Caco-2 (cell line): ENCODE measurements around the gene GOLGA6B. TPM values are rescaled to one million over a fixed set of nuclear protein-coding genes. Genes with fewer than 3 reads are reported as not detected.

Experiments used
- BruUV-seq: library from RNA; stranded (reverse); fragments of 400-500 nt; replicated peaks from 2 replicates; lab custom pipeline; 2021; lab: Mats Ljungman, UMichigan
- CTCF ChIA-PET: fragments of 300-600 bp; sonication (Branson Sonifier 250); formaldehyde crosslinking; loops from one replicate; lab custom pipeline; 2022; ENCODE audit warnings: antibody characterized with exemption; lab: Charles Lee
- POLR2A ChIA-PET: fragments of 300-600 bp; sonication (Branson Sonifier 250); formaldehyde crosslinking; loops from one replicate; lab custom pipeline; 2022; ENCODE audit warnings: antibody characterized with exemption; lab: Charles Lee
- DNase-seq, 2 experiments: peaks; one replicate each; pipeline versions ENCODE4 v3.0.0 to v3.0.0-alpha.2; 2020 to 2022
- H3K27me3 ChIP-seq: replicated peaks from 2 replicates; pipeline ENCODE4 v1.6.0; 2011; ENCODE audit warnings: low read length; ENCODE audit not compliant: control insufficient read depth, insufficient read depth
- H3K36me3 ChIP-seq: 2 replicates; pipeline ENCODE4 v1.5.1; 2011; ENCODE audit warnings: low read length; ENCODE audit not compliant: control insufficient read depth, insufficient read depth
- H3K4me1 ChIP-seq: fragments of 250-450 bp; sonication (Bioruptor Pico); 2 replicates; pipeline ENCODE4 v1.5.1; 2020; ENCODE audit warnings: mild to moderate bottlenecking
- H3K4me3 ChIP-seq: 2 replicates; pipeline ENCODE4 v1.5.1; 2011; ENCODE audit warnings: low read depth, mild to moderate bottlenecking, control low read depth, low read length
- H3K9me3 ChIP-seq: fragments of 250-450 bp; sonication (Bioruptor Pico); 2 replicates; pipeline ENCODE4 v1.5.1; 2020; ENCODE audit warnings: mild to moderate bottlenecking, moderate library complexity
- H3K27ac Mint-ChIP-seq: one replicate; pipeline ENCODE4 v1.8.0; 2022; ENCODE audit warnings: mixed read lengths; ENCODE audit not compliant: unreplicated experiment
- H3K27me3 Mint-ChIP-seq: one replicate; pipeline ENCODE4 v1.8.0; 2022; ENCODE audit warnings: mixed read lengths; ENCODE audit not compliant: insufficient read depth, unreplicated experiment
- H3K36me3 Mint-ChIP-seq: one replicate; pipeline ENCODE4 v1.8.0; 2022; ENCODE audit warnings: mild to moderate bottlenecking, mixed read lengths; ENCODE audit not compliant: insufficient read depth, unreplicated experiment
- H3K4me1 Mint-ChIP-seq: one replicate; pipeline ENCODE4 v1.8.0; 2022; ENCODE audit warnings: low read depth, mixed read lengths; ENCODE audit not compliant: unreplicated experiment
- H3K4me3 Mint-ChIP-seq: one replicate; pipeline ENCODE4 v1.8.0; 2022; ENCODE audit warnings: mild to moderate bottlenecking, moderate library complexity, mixed read lengths; ENCODE audit not compliant: unreplicated experiment
- H3K9me3 Mint-ChIP-seq: one replicate; pipeline ENCODE4 v1.8.0; 2022; ENCODE audit warnings: mixed read lengths; ENCODE audit not compliant: unreplicated experiment
- CTCF ChIP-seq, 2 experiments: fragments of 200-600 bp in 1 of 2; IDR thresholded peaks; 1 replicate in 1 of 2; 2 replicates in 1 of 2; pipeline versions ENCODE4 v1.5.1 to v1.8.0; 2011 to 2022; ENCODE audit warnings: antibody characterized with exemption in 1 of 2, control low read depth in 1 of 2, inconsistent platforms in 1 of 2, low read depth in 1 of 2, low read length in 1 of 2, mild to moderate bottlenecking in 1 of 2, moderate library complexity in 1 of 2; ENCODE audit not compliant: insufficient read depth in 1 of 2, severe bottlenecking in 1 of 2, unreplicated experiment in 1 of 2
- intact Hi-C: fragments of 100-400 bp; cut with micrococcal nuclease; formaldehyde crosslinking; loops from one replicate; pipeline ENCODE4 v1.10.0; 2022; ENCODE audit not compliant: unreplicated experiment
- total RNA-seq: library from RNA; stranded (reverse); gene quantifications from 2 replicates; pipeline ENCODE4 v1.2.3, GENCODE V29; 2022

Gene GOLGA6B
- total RNA-seq, 1 experiment from 2014 or later = not detected

- H3K36me3 ChIP-seq = no peaks in the 10 kb centered on the region
- H3K27me3 ChIP-seq = no peaks in the 10 kb centered on the region; the same call in 1 of the 2 replicates
- no peaks in the 10 kb centered on the region for H3K9me3 ChIP-seq
- no peak overlapping the region for H3K4me3 ChIP-seq
- H3K27me3 Mint-ChIP-seq = peaks cover 6% of the 10 kb centered on the region
- no peaks in the 10 kb centered on the region for H3K4me1 ChIP-seq
- intact Hi-C loops = no loop called here
- no TSS peak for BruUV-seq
- no peak overlapping the region for H3K4me3 Mint-ChIP-seq
- no peak for TF ChIP-seq CTCF (IDR thresholded peaks at IDR 0.05; ENCODE audit: insufficient read depth in 1 of 2, low read depth in 1 of 2, low read length in 1 of 2, severe bottlenecking in 1 of 2, unreplicated experiment in 1 of 2)
- ChIA-PET CTCF (no interaction called here), POLR2A (no interaction called here)
- no peaks in the 10 kb centered on the region for H3K4me1 Mint-ChIP-seq
- H3K36me3 Mint-ChIP-seq = peaks cover 9% of the 10 kb centered on the region
- H3K27ac Mint-ChIP-seq = no peak overlapping the region
- DNase-seq = no peak
- H3K9me3 Mint-ChIP-seq = no peaks in the 10 kb centered on the region
Observed at GRCh38 chr15:72682772-72683171, 28.3 kb downstream of the GOLGA6B start.

GRCh38 chr15:72685301-72685924 lies 30.9 kb downstream of the GOLGA6B start:
- Mint-ChIP-seq H3K9me3 (no peaks in the 10 kb centered on the region), H3K27ac (peak overlapping the region; percentile 96), H3K36me3 (peaks cover 9% of the 10 kb centered on the region), H3K27me3 (no peaks in the 10 kb centered on the region), H3K4me3 (peak overlapping the region; percentile 96), H3K4me1 (no peaks in the 10 kb centered on the region)
- intact Hi-C loops = no loop called here
- TF ChIP-seq CTCF (IDR thresholded peaks at IDR 0.05; ENCODE audit: insufficient read depth in 1 of 2, low read depth in 1 of 2, low read length in 1 of 2, severe bottlenecking in 1 of 2, unreplicated experiment in 1 of 2) = no peak
- peak overlapping the region; percentile 58 for H3K4me3 ChIP-seq
- POLR2A ChIA-PET = interaction anchor here (0.6 kb wide), 1 partner anchor 412 kb away, joined by 3 read pairs; no protein-coding TSS in a partner anchor
- TSS peak; percentile 96 for BruUV-seq
- CTCF ChIA-PET = interaction anchor here (0.5 to 1.7 kb wide), 4 partner anchors 15 to 366 kb away, joined by 7 to 9 read pairs (median 8); no protein-coding TSS in a partner anchor
- H3K36me3 ChIP-seq = no peaks in the 10 kb centered on the region
- H3K9me3 ChIP-seq = no peaks in the 10 kb centered on the region
- DNase-seq = no peak
- no peaks in the 10 kb centered on the region for H3K4me1 ChIP-seq
- no peaks in the 10 kb centered on the region for H3K27me3 ChIP-seq

DNA sequence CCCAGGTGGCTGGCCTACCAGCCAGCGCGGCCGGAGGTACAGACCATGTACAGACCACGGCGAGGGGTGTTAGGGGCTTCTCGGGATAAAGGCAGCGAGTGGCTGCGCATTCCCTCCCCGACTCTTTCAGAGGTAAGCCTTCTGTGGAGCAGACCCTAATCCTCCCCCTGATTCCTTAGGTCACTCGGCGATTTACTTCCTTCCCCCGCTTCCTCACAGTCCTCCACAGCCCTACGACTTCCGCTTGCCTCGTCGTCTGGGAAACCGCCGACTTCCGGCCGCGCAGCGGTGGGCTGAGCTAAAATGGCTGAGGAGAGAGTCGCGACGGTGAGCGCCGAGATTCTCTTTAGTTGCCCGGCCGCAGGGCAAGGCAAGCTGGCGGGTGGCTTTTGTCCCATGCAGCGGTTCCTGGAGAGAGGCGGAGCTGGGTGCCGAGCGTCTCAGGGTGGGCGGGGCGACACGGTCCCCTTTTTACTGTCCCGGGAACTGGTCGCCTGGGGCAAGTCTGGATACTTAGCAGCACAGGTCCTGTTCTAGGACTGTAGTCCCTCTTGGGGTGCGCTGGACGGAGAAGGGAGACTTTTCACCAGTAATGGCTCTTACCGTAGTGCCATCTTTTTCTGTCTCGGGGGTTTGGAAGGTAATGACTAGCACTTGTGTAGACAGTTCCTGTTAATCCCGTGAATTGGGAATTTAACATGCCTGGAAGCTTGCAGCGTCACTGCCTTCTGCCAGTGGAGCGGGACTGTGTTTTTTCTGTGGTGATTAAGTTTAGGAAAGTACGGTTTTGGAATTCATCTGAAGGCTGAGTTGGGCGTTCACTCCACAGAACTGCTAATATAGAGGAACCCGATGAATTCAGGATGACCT lies 31.7 kb downstream of the GOLGA6B start, which contains the start of the genes BBS4 and HIGD2B:
Gene BBS4 (plus strand): TSS at position 283 of the 870 bp plus-strand sequence. CDS start 21 bp downstream, at position 304.
Gene HIGD2B (minus strand): TSS at position 258 of the 870 bp plus-strand sequence. CDS start 9,808 bp downstream, outside the sequence.
- H3K4me3 ChIP-seq = peak within 1 kb of the TSS; percentile 58
- no peaks in the 10 kb centered on the region for H3K36me3 ChIP-seq
- BruUV-seq = TSS peak; percentile 86
- intact Hi-C loops = no loop called here
- Mint-ChIP-seq H3K4me1 (no peaks in the 10 kb centered on the region), H3K36me3 (peaks cover 9% of the 10 kb centered on the region), H3K4me3 (peak within 1 kb of the TSS; percentile 96), H3K27me3 (no peaks in the 10 kb centered on the region), H3K27ac (peak within 1 kb of the TSS; percentile 96), H3K9me3 (no peaks in the 10 kb centered on the region)
- no peaks in the 10 kb centered on the region for H3K9me3 ChIP-seq
- DNase-seq = peak; percentile 94 to 95
- ChIA-PET CTCF (interaction anchor here (0.5 to 1.7 kb wide), 6 partner anchors 13 to 415 kb away, joined by 3 to 9 read pairs (median 7); no protein-coding TSS in a partner anchor), POLR2A (interaction anchor here (0.6 kb wide), 1 partner anchor 15 kb away, joined by 3 read pairs; no protein-coding TSS in a partner anchor)
- H3K27me3 ChIP-seq = no peaks in the 10 kb centered on the region
- no peaks in the 10 kb centered on the region for H3K4me1 ChIP-seq
- no peak for TF ChIP-seq CTCF (IDR thresholded peaks at IDR 0.05; ENCODE audit: insufficient read depth in 1 of 2, low read depth in 1 of 2, low read length in 1 of 2, severe bottlenecking in 1 of 2, unreplicated experiment in 1 of 2)
